K562 (cell line): Measurements from ENCODE around the gene CMTM5. TPM values are rescaled to one million over a fixed set of nuclear protein-coding genes. Genes with fewer than 3 reads are reported as not detected.

ENCODE experiments used
- ATAC-seq: fragments of 200-7000 bp; cut with Tn5 transposase; 3 replicates; pipeline ENCODE4 v1.9.1; 2020; ENCODE audit warnings: moderate library complexity
- BruUV-seq: library from RNA; stranded (reverse); fragments of 400-500 nt; replicated peaks from 2 replicates; lab custom pipeline; 2021; lab: Mats Ljungman, UMichigan
- CTCF ChIA-PET: fragments of 300-600 bp; formaldehyde crosslinking; extraction: SDS; loops from one replicate; lab custom pipeline; 2021; ENCODE audit warnings: low intra/inter-chr PET ratio; lab: Yijun Ruan, JAX
- POLR2A ChIA-PET: fragments of 300-600, 350-650 bp; sonication (Branson Sonifier 250); formaldehyde crosslinking; extraction: SDS; loops from one replicate; lab custom pipeline; 2021; ENCODE audit warnings: antibody characterized with exemption, inconsistent platforms; lab: Yijun Ruan, JAX
- DNase-seq, 4 experiments: peaks; one replicate each; pipeline versions ENCODE4 v3.0.0 to v3.0.0-alpha.2; 2011 to 2018; ENCODE audit warnings: low spot score in 3 of 4, mixed read lengths in 3 of 4; ENCODE audit errors: extremely low read depth in 1 of 4
- FAIRE-seq: peaks from 2 replicates; lab custom pipeline; 2011; peaks lifted over from hg19 to GRCh38; lab: Jason Lieb, UNC
- H2AFZ ChIP-seq: 2 replicates; pipeline ENCODE4 v1.6.0; 2011; ENCODE audit warnings: low read depth, low read length, control low read depth, inconsistent platforms
- H3K27ac ChIP-seq: fragments of 200-600 bp; 3 replicates; pipeline ENCODE4 v1.8.0; 2011; ENCODE audit warnings: low read depth, mild to moderate bottlenecking, control low read depth, inconsistent platforms, low read length, moderate library complexity, mixed read lengths; ENCODE audit errors: extremely low read depth
- H3K27me3 ChIP-seq, 2 experiments: fragments of 300-600 bp in 1 of 2; 2 replicates in 1 of 2; 3 replicates in 1 of 2; pipeline versions ENCODE4 v1.6.0 to v1.8.0; 2011; ENCODE audit warnings: inconsistent platforms in 2 of 2, low read length in 2 of 2, mild to moderate bottlenecking in 1 of 2, mixed read lengths in 1 of 2, moderate library complexity in 1 of 2; ENCODE audit not compliant: control insufficient read depth in 2 of 2, insufficient read depth in 2 of 2
- H3K36me3 ChIP-seq: fragments of 300-600 bp; 3 replicates; pipeline ENCODE4 v1.8.0; 2011; ENCODE audit warnings: mild to moderate bottlenecking, low read length, inconsistent platforms; ENCODE audit not compliant: control insufficient read depth, insufficient read depth
- H3K4me1 ChIP-seq, 2 experiments: fragments of 200-600 bp in 1 of 2; replicated peaks in 1 of 2; 2 replicates in 1 of 2; 3 replicates in 1 of 2; pipeline versions ENCODE4 v1.5.1 to v1.8.0; 2011; ENCODE audit warnings: inconsistent platforms in 2 of 2, low read length in 2 of 2, mild to moderate bottlenecking in 1 of 2, mixed read lengths in 1 of 2, moderate library complexity in 1 of 2; ENCODE audit not compliant: control insufficient read depth in 2 of 2, insufficient read depth in 2 of 2
- H3K4me2 ChIP-seq: 2 replicates; pipeline ENCODE4 v1.6.1; 2011; ENCODE audit warnings: low read length, control low read depth, inconsistent platforms, mixed read lengths; ENCODE audit not compliant: insufficient read depth
- H3K4me3 ChIP-seq: fragments of 200-600 bp; sonication (generic), shearing (Covaris generic); 2 replicates; pipeline ENCODE4 v1.5.1; 2016; ENCODE audit warnings: control low read depth, inconsistent platforms
- H3K79me2 ChIP-seq: fragments of 200-600 bp; 3 replicates; pipeline ENCODE4 v1.8.0; 2011; ENCODE audit warnings: low read length, inconsistent platforms; ENCODE audit not compliant: control insufficient read depth, insufficient read depth
- H3K9ac ChIP-seq, 2 experiments: 2 replicates each; pipeline versions ENCODE4 v1.6.0 to v1.6.1; 2011; ENCODE audit warnings: low read depth in 2 of 2, low read length in 2 of 2, control low read depth in 1 of 2, inconsistent platforms in 1 of 2, mild to moderate bottlenecking in 1 of 2, mixed read lengths in 1 of 2; ENCODE audit not compliant: insufficient read depth in 1 of 2
- H3K9me1 ChIP-seq: one replicate; pipeline ENCODE4 v1.6.0; 2011; ENCODE audit warnings: inconsistent platforms, mild to moderate bottlenecking, low read length, moderate library complexity; ENCODE audit not compliant: control insufficient read depth, insufficient read depth
- H3K9me3 ChIP-seq: replicated peaks from 2 replicates; pipeline ENCODE4 v1.5.1; 2011; ENCODE audit warnings: low read depth, low read length, inconsistent platforms; ENCODE audit not compliant: control insufficient read depth, insufficient read depth
- H4K20me1 ChIP-seq: replicated peaks from 2 replicates; pipeline ENCODE4 v1.6.1; 2011; ENCODE audit warnings: low read length, inconsistent platforms, mixed read lengths; ENCODE audit not compliant: control insufficient read depth, insufficient read depth
- BRD4 ChIP-seq: fragments of 200-600 bp; sonication (generic); IDR thresholded peaks from 2 replicates; pipeline ENCODE4 v1.6.1; 2017; ENCODE audit warnings: inconsistent platforms
- DLX4 ChIP-seq: fragments of 250-450 bp; sonication (Bioruptor Pico); IDR thresholded peaks from 2 replicates; pipeline ENCODE4 v1.6.1; 2021; ENCODE audit warnings: mild to moderate bottlenecking
- FOXA1 ChIP-seq: fragments of 450-650 bp; IDR thresholded peaks from 2 replicates; pipeline ENCODE4 v1.6.1; 2016; ENCODE audit warnings: mild to moderate bottlenecking, borderline replicate concordance
- FOXM1 ChIP-seq, 2 experiments: fragments of 450-650 bp in 1 of 2; sonication (generic) in 1 of 2; formaldehyde crosslinking in 1 of 2; IDR thresholded peaks; 2 replicates each; pipeline versions ENCODE4 v1.6.1 to v1.9.0; 2017 to 2022; ENCODE audit warnings: low read depth in 2 of 2, mild to moderate bottlenecking in 2 of 2, missing genetic modification reagents in 1 of 2, moderate library complexity in 1 of 2
- MAZ ChIP-seq, 2 experiments: fragments of 450-650 bp in 1 of 2; sonication (generic) in 1 of 2; formaldehyde crosslinking; IDR thresholded peaks in 1 of 2; conservative IDR thresholded peaks in 1 of 2; 2 replicates each; pipeline versions ENCODE4 v1.4.0 to v1.5.0; 2020; ENCODE audit warnings: mild to moderate bottlenecking in 1 of 2, missing genetic modification reagents in 1 of 2
- MCM5 ChIP-seq: fragments of 450-650 bp; IDR thresholded peaks from 2 replicates; pipeline ENCODE4 v1.6.1; 2016; ENCODE audit warnings: low read depth
- PTTG1 ChIP-seq: fragments of 450-650 bp; IDR thresholded peaks from 2 replicates; pipeline ENCODE4 v1.6.1; 2016; ENCODE audit warnings: low read depth, mild to moderate bottlenecking, missing genetic modification characterization, missing compliant biosample characterization
- RAD21 ChIP-seq, 2 experiments: fragments of 250-450 bp in 1 of 2; fragments of 450-650 bp in 1 of 2; sonication (Bioruptor Pico) in 1 of 2; formaldehyde crosslinking in 1 of 2; IDR thresholded peaks in 1 of 2; conservative IDR thresholded peaks in 1 of 2; 2 replicates each; pipeline versions ENCODE4 v1.4.0 to v1.8.0; 2020 to 2022; ENCODE audit warnings: mild to moderate bottlenecking in 2 of 2, moderate library complexity in 1 of 2
- SNIP1 ChIP-seq: fragments of 450-650 bp; IDR thresholded peaks from 2 replicates; pipeline ENCODE4 v1.7.1; 2017; ENCODE audit warnings: low read depth, mild to moderate bottlenecking
- ZNF518B ChIP-seq: fragments of 250-450 bp; sonication (Bioruptor Pico); IDR thresholded peaks from 2 replicates; pipeline ENCODE4 v1.5.0; 2021; ENCODE audit warnings: mild to moderate bottlenecking, moderate library complexity
- ZNF668 ChIP-seq: fragments of 250-450 bp; sonication (Bioruptor Pico); IDR thresholded peaks from 2 replicates; pipeline ENCODE4 v1.8.0; 2022; ENCODE audit warnings: mild to moderate bottlenecking, inconsistent platforms
- WGBS: fragments of 100-300 bp; shearing (Covaris generic); methylation state at CpG from one replicate; pipeline ENCODE4 v1.1.6; 2016; ENCODE audit warnings: low coverage, mixed read lengths; ENCODE audit not compliant: insufficient coverage; ENCODE audit errors: missing lambda C conversion rate; 5-methylcytosine and 5-hydroxymethylcytosine counted together
- in situ Hi-C: fragments of 300-500 bp; cut with MboI; formaldehyde crosslinking; loops from 4 replicates; pipeline ENCODE4 v1.15.0; 2018; ENCODE audit warnings: inconsistent platforms, mixed read lengths
- intact Hi-C: fragments of 100-400 bp; cut with micrococcal nuclease; formaldehyde crosslinking; loops from 2 replicates; pipeline ENCODE4 v1.14.2; 2022
- polyA plus RNA-seq, 8 experiments: library from polyadenylated mRNA; depleted of rRNA in 4 of 8; stranded (reverse) in 5 of 8; unstranded in 3 of 8; fragments of >200 nt; fragmentation: Nextera tagmentation in 2 of 8; fragmentation: Illumina TruSeq in 1 of 8; extraction: Ambion mirVana in 2 of 8; extraction: Trizol in 1 of 8; gene quantifications; 2 replicates each; pipeline versions ENCODE4 v1.2.1 to v1.2.3, GENCODE V29; 2011 to 2014; ENCODE audit warnings: inconsistent platforms in 1 of 8, missing spikeins in 1 of 8
- total RNA-seq, 7 experiments: library from RNA; depleted of rRNA in 6 of 7; stranded (reverse); fragments of >200 nt in 6 of 7; fragmentation: Illumina TruSeq in 2 of 7; extraction: Trizol in 2 of 7; gene quantifications; 2 replicates each; pipeline versions ENCODE4 v1.2.1 to v1.2.3, GENCODE V29; 2011 to 2021; ENCODE audit warnings: low replicate concordance in 1 of 7

Gene CMTM5
- total and polyA plus RNA-seq, 9 of the 15 experiments (the other 6 are each of a cell fraction or from before 2014, with no cell fraction given): 0.21 TPM; not detected in 8

- Histone ChIP-seq H3K4me1 (peaks cover 0 to 6% of the 10 kb centered on the region in 2 experiments; a peak in 2 of 5 replicates), H3K9ac (no peak overlapping the region), H3K9me1 (no peaks in the 10 kb centered on the region), H3K36me3 (no peaks in the 10 kb centered on the region), H3K4me3 (no peak overlapping the region), H3K9me3 (no peaks in the 10 kb centered on the region), H3K4me2 (no peak overlapping the region), H2AFZ (no peak overlapping the region), H3K79me2 (no peaks in the 10 kb centered on the region), H4K20me1 (no peaks in the 10 kb centered on the region), H3K27ac (no peak overlapping the region), H3K27me3 (peaks cover 10 to 56% of the 10 kb centered on the region in 2 experiments; a peak in 3 of 5 replicates)
- intact Hi-C loops: no loop called here
- no peak for DNase-seq
- TF ChIP-seq ZNF668 (CRISPR knock-in tag) (no peak), MCM5 (no peak), FOXA1 (no peak)
- no peak for ATAC-seq
- FAIRE-seq: no peak
- 23% methylated on average over 4 of the region's 4 CpGs for WGBS
- BruUV-seq: no TSS peak
- in situ Hi-C loops: no loop called here
- ChIA-PET POLR2A (interaction anchor here (0.6 kb wide), 2 partner anchors 10 to 169 kb away, joined by 3 read pairs; no protein-coding TSS in a partner anchor), CTCF (no interaction called here)
These were observed 21.5 kb downstream of the CMTM5 start for GRCh38 chr14:23398348-23398747.

- WGBS: 24% methylated on average over 3 of the region's 3 CpGs
- Histone ChIP-seq H3K27ac (no peak overlapping the region), H3K4me1 (peaks cover 0 to 6% of the 10 kb centered on the region in 2 experiments; a peak in 2 of 5 replicates), H3K27me3 (peaks cover 10 to 56% of the 10 kb centered on the region in 2 experiments; a peak in 3 of 5 replicates), H3K9me3 (no peaks in the 10 kb centered on the region), H3K36me3 (no peaks in the 10 kb centered on the region), H3K4me2 (no peak overlapping the region), H2AFZ (no peak overlapping the region), H3K9ac (no peak overlapping the region), H4K20me1 (no peaks in the 10 kb centered on the region), H3K9me1 (no peaks in the 10 kb centered on the region), H3K4me3 (no peak overlapping the region), H3K79me2 (no peaks in the 10 kb centered on the region)
- no peak for ATAC-seq
- no peak for DNase-seq
- ChIA-PET POLR2A (interaction anchor here (0.6 kb wide), 3 partner anchors 8 to 168 kb away, joined by 3 to 4 read pairs (median 3); no protein-coding TSS in a partner anchor), CTCF (no interaction called here)
- TF ChIP-seq SNIP1 (no peak), MAZ (CRISPR knock-in tag; conservative IDR thresholded peaks at IDR 0.05 in 1 of 2, IDR thresholded peaks at IDR 0.05 in 1 of 2) (no peak), DLX4 (no peak), PTTG1 (tag) (no peak), ZNF518B (CRISPR knock-in tag) (no peak), RAD21 (CRISPR knock-in tag; conservative IDR thresholded peaks at IDR 0.05 in 1 of 2, IDR thresholded peaks at IDR 0.05 in 1 of 2) (no peak), BRD4 (no peak), FOXM1 (IDR thresholded peaks at IDR 0.05; ENCODE audit: low read depth) (no peak), FOXM1 (CRISPR knock-in tag; IDR thresholded peaks at IDR 0.05; ENCODE audit: low read depth) (no peak)
- intact Hi-C loops (no loop called here), in situ Hi-C loops (no loop called here)
- FAIRE-seq: no peak
- BruUV-seq: no TSS peak
These were observed 22.3 kb downstream of the CMTM5 start for GRCh38 chr14:23399136-23399535.
